DLD1 (cell line): ENCODE data around the gene MALRD1.

Experiments used
- in situ Hi-C: cut with HindIII; loops from 2 replicates; pipeline ENCODE4 v1.10.0; 2017; ENCODE audit warnings: low sequenced_read_pairs

MALRD1 gene

DNA sequence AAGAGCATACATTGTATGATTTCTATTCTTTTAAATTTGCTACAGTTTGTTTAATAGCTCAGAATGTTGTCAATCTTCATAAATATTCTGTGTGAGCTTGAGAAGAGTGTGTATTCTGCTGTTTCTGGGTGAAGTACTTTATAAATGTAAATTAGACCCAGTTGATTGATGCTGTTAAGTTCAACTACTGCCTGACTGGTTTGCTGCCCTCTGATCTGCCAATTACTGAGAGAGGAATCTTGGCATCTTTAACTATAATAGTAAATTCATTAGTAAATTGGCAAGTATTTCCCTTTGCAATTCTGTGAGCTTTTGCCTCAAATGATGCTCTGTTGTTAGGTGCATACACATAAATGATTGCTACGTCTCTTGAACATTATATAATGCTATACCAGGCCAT, 512.6 kb downstream of the MALRD1 start:
- in situ Hi-C loops: no loop called here

DNA sequence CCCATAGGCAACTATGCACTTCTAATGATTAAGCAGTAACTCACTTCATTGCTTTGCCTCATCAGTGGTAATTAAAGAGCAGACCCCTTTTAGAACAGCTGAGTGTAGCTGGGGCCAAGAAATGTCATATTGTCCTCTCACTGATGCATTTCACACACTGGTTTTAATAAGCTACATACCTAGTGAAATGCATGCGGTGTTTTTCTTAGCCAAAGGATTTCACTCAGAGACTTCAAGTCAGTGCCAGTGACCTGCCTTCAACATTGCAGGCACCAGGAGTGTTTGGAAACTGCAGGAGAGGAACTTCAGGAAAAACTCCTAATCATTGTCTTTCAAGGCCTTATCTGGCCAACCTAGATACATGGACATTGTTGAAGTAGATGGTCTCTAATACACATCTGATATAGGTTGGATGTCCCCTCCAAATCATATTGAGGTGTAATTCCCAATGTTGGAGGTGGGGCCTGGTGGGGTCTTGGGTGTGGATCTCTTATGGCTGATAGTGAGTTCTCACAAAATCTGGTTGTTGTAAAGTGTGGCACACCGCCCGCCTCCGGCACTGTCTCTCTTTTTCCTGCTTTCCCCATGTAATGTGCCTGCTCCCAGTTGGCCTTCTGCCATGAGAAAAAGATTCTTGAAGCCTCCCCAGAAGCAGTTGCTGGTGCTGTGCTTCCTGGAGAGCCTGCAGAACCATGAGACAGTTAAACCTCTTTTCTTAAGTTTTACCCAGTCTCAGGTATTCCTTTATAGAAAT, 515.0 kb downstream of the MALRD1 start:
- in situ Hi-C loops: no loop called here

DNA sequence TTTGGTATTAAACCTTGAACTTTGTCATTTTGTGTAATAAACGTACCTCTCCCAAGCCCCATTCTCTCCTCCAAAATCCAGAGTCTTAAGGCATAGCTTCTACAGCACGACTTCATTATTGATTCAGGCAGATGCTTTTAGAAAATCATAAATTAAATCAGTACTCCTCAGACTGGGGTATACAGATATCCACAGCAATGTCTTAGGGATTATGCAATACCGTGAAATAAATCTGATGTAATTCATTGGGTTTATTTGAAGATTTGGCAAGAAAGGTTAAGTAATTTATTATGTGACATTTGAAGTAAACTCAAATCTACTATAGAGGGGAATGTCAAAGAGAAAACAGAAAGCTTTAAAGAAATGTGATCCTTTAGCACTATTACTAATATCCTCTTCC, 521.5 kb downstream of the MALRD1 start:
- in situ Hi-C loops: no loop called here

DNA sequence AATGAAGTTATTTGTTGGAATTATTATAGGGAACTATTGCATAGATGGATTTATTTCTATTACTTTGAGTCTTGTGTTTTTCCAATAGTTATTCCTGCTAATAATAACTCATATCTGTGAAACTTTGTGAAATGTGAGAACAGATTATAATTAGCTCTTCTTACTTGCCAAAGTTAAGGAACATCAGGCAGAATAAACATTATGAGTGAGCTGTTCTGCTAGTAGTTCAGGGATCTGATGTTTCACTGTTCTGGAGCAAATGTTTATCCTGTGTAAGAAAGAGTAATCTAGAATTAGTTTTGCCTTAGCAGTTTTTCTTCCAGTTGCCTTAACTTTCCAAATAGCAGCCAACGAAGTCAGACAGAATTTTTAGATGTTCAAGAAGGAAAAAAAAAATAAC, 522.4 kb downstream of the MALRD1 start:
- in situ Hi-C loops: no loop called here

DNA sequence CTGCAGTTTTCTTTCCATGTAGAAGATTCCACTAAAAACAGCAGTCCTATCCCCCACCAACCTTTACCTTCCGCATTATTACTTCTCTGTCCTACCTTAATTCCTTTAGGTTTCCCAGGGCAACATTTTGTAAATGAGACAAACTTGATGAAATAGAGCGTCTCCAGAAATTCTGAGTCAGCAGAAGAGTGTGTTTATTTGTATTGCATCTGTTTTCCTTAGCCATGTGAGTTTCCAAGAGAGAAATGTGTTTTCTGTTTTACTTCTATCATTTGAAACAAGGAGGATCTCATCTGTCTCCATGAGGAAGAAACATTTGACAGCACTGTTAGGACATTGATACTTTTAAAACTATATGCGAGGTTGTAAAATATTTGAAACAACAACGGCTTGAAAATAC, 523.5 kb downstream of the MALRD1 start:
- in situ Hi-C loops: no loop called here

DNA sequence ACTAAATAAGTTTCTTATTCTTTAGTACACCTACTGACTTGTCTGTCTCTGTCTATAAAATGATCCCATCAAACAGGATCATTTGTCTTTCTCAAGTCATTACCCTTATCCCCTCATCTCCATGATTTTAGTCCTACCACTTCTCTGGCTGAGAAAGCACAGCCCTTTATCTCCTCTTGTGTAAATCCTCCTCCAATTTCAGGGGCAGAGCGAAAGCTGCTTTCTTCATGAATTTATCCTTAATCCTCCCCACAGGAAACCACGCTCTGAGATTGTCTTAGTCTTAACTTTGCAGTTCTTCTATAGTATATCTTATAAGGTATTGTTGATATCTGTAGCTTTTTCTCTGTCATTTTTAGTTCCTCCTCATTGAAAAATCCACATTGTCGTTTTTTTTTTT, 528.0 kb downstream of the MALRD1 start:
- in situ Hi-C loops: no loop called here

DNA sequence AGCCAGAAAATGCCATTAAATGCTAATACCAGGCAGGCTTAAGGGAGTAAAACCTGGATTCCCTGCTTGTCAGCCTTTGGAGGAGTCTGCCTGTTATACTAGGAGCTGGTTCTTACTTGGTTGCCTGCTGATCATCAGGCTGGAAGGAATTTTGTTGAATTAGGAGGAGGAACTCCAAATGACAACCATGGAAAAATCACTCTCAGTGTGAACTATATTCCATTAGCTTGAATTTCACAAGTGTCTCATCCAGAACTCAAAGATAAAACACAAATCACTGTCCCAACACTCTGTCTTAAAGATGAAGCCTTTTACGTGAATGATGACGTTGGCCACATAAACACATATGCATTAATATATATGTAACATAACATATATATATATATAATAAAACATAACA, 528.8 kb downstream of the MALRD1 start:
- in situ Hi-C loops: no loop called here

DNA sequence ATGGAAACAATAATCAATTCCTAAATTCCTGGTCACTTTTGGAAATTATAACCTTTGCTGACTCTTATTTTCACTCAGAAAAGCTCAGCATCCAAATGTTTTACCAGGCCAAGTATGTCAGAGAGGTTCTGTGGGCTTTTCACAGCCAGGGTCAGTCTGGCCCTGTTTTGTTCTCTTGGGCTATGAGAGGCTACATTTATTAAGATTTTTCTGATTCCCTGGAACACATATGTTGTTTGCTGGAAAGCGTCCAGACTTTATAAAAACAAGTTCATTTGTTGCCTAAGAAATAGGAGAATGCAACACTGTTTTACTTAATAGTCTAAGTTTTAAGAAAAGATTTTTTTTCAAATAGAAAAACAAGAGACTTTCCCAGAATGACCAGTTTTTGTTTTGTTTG, 529.2 kb downstream of the MALRD1 start:
- in situ Hi-C loops: no loop called here

DNA sequence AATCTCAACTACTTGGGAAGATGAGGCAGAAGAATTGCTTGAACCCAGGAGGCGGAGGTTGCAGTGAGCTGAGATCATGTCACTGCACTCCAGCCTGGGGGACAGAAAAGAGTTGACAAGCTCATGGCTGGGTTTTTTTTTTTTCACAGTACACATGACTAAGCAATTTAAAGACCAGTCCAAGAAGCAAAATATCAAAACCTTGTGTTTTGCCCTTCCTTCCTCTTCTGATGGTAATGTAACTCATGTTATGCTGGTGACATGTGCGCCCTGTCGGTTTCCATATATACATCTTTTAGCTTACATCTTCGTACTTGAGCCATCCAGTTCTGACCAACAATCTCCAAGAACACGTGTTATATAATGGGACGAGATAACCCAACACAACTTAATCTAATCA, 530.0 kb downstream of the MALRD1 start:
- in situ Hi-C loops: no loop called here

DNA sequence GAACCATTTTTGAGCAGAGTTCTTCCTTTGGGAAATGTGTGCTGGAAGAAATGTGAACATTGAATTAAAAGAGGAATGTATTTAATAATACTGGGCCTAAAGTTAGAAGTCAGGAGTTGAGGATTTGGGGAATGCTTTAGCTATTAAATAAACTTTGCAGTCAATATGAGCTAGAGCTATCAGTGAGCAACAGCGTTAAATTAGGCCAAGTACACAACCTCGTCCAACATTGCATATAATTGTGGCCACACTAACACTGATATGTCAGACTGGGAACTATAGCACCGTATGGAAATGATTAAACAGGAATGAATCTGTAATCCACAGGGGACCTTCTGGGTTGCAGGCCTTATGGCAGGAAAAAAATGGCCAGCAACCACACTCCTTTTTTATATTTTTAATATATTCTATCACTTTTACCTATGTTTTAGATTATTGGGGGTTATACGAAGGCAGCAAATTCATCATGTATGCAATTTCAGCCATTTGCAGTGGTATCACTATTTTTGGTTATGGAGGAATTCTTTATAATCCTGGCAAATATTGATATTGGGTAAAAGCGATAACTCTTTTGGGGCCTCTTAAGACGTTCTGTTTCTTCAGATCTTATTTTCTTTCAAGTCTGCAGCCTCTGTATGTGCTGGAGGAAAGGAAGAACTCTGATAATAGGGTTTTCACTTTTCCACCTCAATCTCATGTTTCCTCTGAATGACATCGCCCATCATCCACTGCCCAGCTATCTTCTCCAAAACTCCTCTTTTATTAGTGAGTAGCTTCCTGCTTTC, 531.4 kb downstream of the MALRD1 start:
- in situ Hi-C loops: no loop called here

DNA sequence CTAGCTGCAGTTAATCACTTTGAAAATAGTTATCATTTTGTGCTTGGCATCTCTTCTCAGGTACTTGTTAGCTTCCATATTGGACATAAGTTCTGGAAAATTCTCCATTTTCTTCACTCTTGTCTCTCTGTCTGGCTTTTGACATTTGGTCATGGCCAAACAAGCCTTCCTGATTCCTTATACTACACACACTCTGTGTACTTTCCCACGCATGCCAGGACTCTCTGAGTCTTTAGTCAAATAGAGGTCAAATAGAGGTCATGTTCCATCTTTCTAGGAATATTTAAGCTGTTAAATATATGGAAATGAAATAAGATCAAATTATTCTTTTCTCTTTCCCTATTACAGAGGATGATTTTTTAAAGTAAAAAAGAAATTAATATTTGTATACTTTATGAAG, 532.1 kb downstream of the MALRD1 start:
- in situ Hi-C loops: no loop called here

DNA sequence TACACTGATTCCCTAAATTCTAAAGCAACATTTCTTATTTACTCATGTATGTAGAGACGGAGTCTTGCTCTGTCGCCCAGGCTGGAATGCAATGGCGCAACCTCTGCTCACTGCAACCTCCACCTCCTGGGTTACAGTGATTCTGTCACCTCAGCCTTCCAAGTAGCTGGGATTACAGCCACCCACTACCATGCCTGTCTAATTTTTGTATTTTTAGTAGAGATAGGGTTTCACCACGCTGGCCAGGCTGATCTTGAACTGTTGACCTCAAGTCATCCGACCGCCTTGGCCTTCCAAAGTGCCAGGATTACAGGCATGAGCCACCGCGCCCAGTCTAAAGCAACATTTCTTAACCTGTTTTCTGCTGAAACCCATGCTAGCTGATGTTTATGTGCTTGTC, 540.0 kb downstream of the MALRD1 start:
- in situ Hi-C loops: no loop called here

DNA sequence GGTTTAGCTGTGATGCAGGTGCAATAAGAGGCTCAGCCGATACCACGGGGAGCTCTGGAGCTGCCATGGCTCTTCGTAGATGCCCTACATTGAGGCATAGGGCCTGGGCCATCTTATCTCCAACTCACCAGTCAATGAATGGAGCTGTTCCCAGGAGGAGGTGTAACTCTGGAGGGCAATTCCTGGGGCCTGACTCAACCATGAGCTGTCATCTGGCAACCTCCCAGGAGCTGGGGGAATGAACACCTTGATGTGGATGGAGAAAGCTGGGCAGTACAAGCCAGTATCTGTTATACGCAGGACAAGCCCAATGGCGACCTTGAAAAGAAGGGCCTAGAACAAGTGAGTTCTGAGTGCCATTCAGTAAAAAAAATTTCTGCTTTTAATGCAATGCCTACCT, 543.7 kb downstream of the MALRD1 start:
- in situ Hi-C loops: no loop called here

DNA sequence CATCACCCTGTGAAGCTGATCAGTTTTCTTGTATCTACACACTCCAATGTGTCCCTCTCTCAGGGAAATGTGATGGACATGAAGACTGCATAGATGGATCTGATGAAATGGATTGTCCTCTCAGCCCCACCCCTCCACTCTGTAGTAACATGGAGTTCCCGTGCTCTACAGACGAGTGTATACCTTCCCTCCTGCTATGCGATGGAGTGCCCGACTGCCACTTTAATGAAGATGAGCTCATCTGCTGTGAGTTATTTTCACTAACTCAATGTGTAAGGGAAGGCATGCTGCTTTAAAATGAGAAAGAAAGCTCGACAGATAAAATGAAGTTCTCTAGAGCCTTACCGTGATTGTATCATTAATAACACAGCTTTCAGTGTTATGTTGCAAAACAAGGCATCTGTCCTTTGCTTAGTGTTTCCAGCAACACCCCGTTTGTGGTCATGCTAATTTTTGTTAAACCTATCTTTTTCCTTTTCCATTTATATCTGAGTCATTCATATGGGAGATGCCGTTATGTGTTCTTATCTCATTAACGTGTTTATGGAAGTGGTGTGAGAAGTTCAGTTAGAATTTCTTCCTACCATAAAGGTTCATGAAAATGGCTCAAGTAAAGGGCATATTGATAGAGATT, 546.7 kb downstream of the MALRD1 start:
- in situ Hi-C loops: no loop called here

DNA sequence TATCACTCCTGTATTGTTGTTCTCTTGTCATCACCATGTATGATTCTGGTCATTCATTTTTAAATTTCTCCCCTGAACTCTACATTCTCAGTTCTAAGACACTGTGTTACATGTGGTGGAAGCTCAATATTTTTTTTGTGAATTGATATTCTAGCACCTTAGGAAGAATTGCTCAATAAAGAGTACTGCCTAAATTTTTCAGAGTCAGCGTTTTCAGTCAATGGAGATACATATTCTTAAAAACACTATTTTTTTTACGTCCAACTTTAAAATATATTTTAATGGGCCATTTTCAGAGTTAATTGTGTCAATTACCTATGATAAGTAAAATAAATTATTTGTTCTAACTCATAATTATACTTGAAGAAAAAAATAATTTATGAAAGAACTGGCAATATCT, 557.2 kb downstream of the MALRD1 start:
- in situ Hi-C loops: no loop called here

DNA sequence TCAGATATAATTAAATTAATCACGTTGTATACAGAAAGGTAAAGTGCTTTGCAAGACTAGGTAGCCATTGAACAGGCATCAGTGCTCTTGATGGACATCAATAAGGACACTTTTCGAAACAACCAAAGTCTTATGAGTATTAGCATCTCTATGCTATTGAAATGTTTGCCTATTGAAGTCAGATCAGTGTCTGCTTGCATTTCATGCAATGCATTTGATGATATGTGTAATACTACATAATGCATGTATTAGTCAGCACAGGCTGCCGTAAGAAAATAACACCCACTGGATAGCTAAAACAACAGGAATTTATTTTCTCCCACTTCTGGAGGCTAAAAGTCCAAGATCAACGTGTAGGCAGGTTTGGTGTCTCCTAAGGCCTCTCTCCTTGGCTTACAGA, 558.4 kb downstream of the MALRD1 start:
- in situ Hi-C loops: no loop called here

DNA sequence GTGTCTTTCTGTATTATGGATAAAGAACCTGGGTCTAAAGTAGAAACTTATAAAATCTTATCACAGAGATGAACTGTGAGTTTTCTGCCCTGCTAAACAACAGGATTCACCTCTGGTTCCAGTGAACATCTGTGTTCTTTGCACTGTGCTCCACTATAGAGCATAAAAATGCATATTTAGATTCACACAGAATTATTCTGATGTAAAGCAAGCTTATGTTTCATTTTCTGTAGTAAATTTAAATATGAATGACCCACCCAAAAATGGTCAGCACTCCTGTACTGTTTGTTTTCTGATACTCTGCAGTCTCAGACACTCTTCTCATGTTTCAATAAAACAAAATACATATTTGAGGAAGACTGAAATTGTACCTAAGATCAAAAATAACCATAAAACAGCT, 563.2 kb downstream of the MALRD1 start:
- in situ Hi-C loops: no loop called here

DNA sequence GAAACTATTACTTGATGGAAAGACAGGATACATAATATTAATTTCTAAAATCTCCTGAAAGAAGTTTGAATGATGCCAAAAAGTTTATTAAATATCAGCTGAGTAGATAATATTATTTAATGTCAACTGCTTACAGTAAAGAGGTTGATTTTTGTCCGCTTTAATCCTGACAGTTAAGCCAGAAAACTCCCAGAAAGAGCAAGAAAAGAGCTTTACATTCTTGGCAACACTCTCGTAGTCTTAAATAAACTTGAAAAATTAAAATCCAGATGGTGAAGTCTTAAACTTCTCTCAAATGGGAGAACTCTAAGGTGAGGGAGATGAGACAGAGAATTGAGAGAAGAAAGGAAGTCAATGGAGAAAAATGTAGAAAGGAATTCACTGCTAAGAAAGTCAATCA, 568.4 kb downstream of the MALRD1 start:
- in situ Hi-C loops: no loop called here

DNA sequence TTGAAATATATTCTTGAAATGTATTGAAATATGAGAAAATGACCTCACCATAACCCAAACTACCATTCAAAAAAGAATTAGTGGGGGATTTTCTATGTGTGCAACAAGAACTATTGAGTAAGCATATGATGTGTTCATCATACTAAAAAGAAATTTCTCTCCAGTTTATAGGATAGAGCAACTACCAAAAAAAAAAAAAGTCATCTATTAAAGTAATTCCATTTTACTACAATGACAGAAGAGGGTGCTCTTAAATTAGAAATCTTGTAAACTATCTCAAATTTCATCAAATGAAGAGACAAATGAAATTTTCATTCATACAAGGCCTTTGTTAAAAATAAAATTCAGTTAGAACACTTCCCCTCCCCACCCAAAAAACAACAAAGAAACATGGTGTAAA, 572.2 kb downstream of the MALRD1 start:
- in situ Hi-C loops: no loop called here

DNA sequence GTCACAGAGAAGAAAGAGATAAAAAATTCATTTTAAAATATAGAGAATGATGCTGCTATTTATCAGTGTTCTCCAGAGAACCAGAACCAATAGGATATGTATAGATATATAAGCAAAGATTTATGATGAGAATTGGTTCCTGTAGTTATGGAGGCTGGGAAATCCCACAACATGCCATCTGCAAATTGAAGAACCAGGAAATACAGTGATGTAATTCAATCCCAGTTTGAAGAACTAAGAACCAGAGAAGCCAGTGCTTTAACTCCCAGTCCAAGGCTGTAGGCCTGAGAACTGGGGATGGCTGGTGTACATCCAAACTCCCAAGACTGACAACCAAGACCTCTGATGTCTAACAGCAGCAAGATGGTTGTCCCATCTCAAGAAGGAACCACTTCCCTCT, 574.7 kb downstream of the MALRD1 start:
- in situ Hi-C loops: no loop called here

DNA sequence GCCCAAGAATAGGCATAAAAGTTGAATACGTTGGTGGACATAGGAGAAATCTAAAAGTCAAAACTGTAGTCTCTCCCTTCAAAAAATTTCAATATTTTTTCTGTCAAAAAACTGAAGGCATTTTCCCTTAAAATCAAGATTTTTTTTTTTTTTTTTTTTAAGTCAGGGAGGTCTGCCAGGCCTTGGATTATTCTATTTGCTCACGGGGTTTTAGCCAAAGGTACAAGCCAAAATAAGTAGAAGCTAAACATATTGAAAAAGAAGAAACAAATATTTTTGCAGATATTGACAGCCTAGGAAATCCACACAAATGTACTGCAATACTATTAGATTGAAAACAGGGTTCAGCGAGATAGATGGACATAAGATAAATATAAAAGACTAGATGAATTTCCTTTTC, 577.6 kb downstream of the MALRD1 start:
- in situ Hi-C loops: no loop called here
